IMR-90 (cell line): ENCODE data around the gene USP26. TPM values are rescaled to one million over a fixed set of nuclear protein-coding genes. Genes with fewer than 3 reads are reported as not detected.
"Not testable (repeated sequence)": the region's sequence is repeated elsewhere in the genome, so short reads cannot be mapped to it uniquely, and the experiment has no call there.

Source experiments
- ATAC-seq: fragments of 200-7000 bp; cut with Tn5 transposase; 2 replicates; pipeline ENCODE4 v1.9.1; 2020; ENCODE audit warnings: low read depth, mild to moderate bottlenecking, moderate library complexity
- BruUV-seq: library from RNA; stranded (reverse); fragments of 400-500 nt; replicated peaks from 2 replicates; lab custom pipeline; 2021; lab: Mats Ljungman, UMichigan
- CTCF ChIA-PET: fragments of 300-600 bp; formaldehyde crosslinking; extraction: SDS; loops from one replicate; lab custom pipeline; 2021; ENCODE audit warnings: antibody characterized with exemption; lab: Yijun Ruan, JAX
- POLR2A ChIA-PET: fragments of 300-600 bp; sonication (Branson Sonifier 250); formaldehyde crosslinking; loops from one replicate; lab custom pipeline; 2022; ENCODE audit warnings: antibody characterized with exemption; ENCODE audit not compliant: unreplicated experiment; lab: Charles Lee
- DNase-seq: peaks from one replicate; pipeline ENCODE4 v3.0.0; 2013
- H2AFZ ChIP-seq: replicated peaks from 2 replicates; pipeline ENCODE3; 2013; ENCODE audit warnings: low read length, mild to moderate bottlenecking; ENCODE audit not compliant: poor library complexity
- H2AK5ac ChIP-seq: 2 replicates; pipeline ENCODE4 v1.6.1; 2013; ENCODE audit warnings: low read depth, low read length, inconsistent platforms
- H2AK9ac ChIP-seq: replicated peaks from 2 replicates; pipeline ENCODE3; 2013; ENCODE audit warnings: mild to moderate bottlenecking, low read depth, low read length, moderate library complexity; ENCODE audit not compliant: poor library complexity
- H2BK120ac ChIP-seq: 2 replicates; pipeline ENCODE4 v1.6.1; 2013; ENCODE audit warnings: low read depth, low read length, inconsistent platforms
- H2BK15ac ChIP-seq: 3 replicates; pipeline ENCODE4 v1.6.1; 2013; ENCODE audit warnings: low read depth, low read length, inconsistent platforms
- H2BK20ac ChIP-seq: 2 replicates; pipeline ENCODE4 v1.6.1; 2013; ENCODE audit warnings: low read depth, mild to moderate bottlenecking, inconsistent platforms, low read length, moderate library complexity
- H2BK5ac ChIP-seq: 2 replicates; pipeline ENCODE4 v1.6.1; 2013; ENCODE audit warnings: mild to moderate bottlenecking, low read depth, low read length, inconsistent platforms; ENCODE audit not compliant: poor library complexity, severe bottlenecking
- H3K14ac ChIP-seq: replicated peaks from 2 replicates; pipeline ENCODE4 v1.6.1; 2013; ENCODE audit warnings: low read depth, low read length, inconsistent platforms
- H3K18ac ChIP-seq: 2 replicates; pipeline ENCODE4 v1.6.1; 2013; ENCODE audit warnings: low read depth, low read length, control low read depth
- H3K23ac ChIP-seq: 2 replicates; pipeline ENCODE4 v1.6.1; 2013; ENCODE audit warnings: low read depth, low read length, inconsistent platforms
- H3K27ac ChIP-seq: 2 replicates; pipeline ENCODE4 v1.5.1; 2013; ENCODE audit warnings: mild to moderate bottlenecking, control low read depth, low read length; ENCODE audit not compliant: insufficient read depth
- H3K27me3 ChIP-seq: 2 replicates; pipeline ENCODE4 v1.6.1; 2013; ENCODE audit warnings: low read length; ENCODE audit not compliant: control insufficient read depth, insufficient read depth
- H3K36me3 ChIP-seq: 2 replicates; pipeline ENCODE4 v1.6.1; 2013; ENCODE audit warnings: low read length, mixed read lengths; ENCODE audit not compliant: control insufficient read depth, insufficient read depth
- H3K4ac ChIP-seq: 2 replicates; pipeline ENCODE4 v1.6.1; 2013; ENCODE audit warnings: low read depth, low read length, inconsistent platforms
- H3K4me1 ChIP-seq: 2 replicates; pipeline ENCODE4 v1.6.1; 2013; ENCODE audit warnings: low read length, mixed read lengths; ENCODE audit not compliant: control insufficient read depth, insufficient read depth
- H3K4me2 ChIP-seq: 2 replicates; pipeline ENCODE4 v1.6.1; 2013; ENCODE audit warnings: low read depth, mild to moderate bottlenecking, control low read depth, low read length, moderate library complexity
- H3K4me3 ChIP-seq: 2 replicates; pipeline ENCODE4 v1.5.1; 2013; ENCODE audit warnings: low read depth, mild to moderate bottlenecking, control low read depth, low read length, moderate library complexity; ENCODE audit not compliant: insufficient read depth
- H3K56ac ChIP-seq: 2 replicates; pipeline ENCODE4 v1.6.1; 2013; ENCODE audit warnings: low read length, inconsistent platforms; ENCODE audit not compliant: insufficient read depth; ENCODE audit errors: extremely low read depth
- H3K79me1 ChIP-seq, 2 experiments: 2 replicates each; pipeline ENCODE4 v1.6.1; 2013; ENCODE audit warnings: low read length in 2 of 2, inconsistent platforms in 1 of 2, low read depth in 1 of 2
- H3K9ac ChIP-seq: 2 replicates; pipeline ENCODE4 v1.6.1; 2013; ENCODE audit warnings: low read depth, low read length, control low read depth
- H3K9me1 ChIP-seq: 2 replicates; pipeline ENCODE4 v1.6.1; 2013; ENCODE audit warnings: low read length, inconsistent platforms; ENCODE audit not compliant: insufficient read depth
- H3K9me3 ChIP-seq: 2 replicates; pipeline ENCODE4 v1.6.1; 2013; ENCODE audit warnings: low read length; ENCODE audit not compliant: control insufficient read depth, insufficient read depth
- H4K20me1 ChIP-seq: 2 replicates; pipeline ENCODE4 v1.6.1; 2013; ENCODE audit warnings: low read length, inconsistent platforms; ENCODE audit not compliant: insufficient read depth
- H4K5ac ChIP-seq: 2 replicates; pipeline ENCODE4 v1.6.1; 2013; ENCODE audit warnings: mild to moderate bottlenecking, low read depth, low read length, control low read depth
- H4K8ac ChIP-seq, 2 experiments: 2 replicates each; pipeline ENCODE4 v1.6.1; 2013; ENCODE audit warnings: low read depth in 2 of 2, low read length in 2 of 2, control low read depth in 1 of 2, inconsistent platforms in 1 of 2
- H4K91ac ChIP-seq: 2 replicates; pipeline ENCODE4 v1.6.1; 2013; ENCODE audit warnings: low read depth, low read length, inconsistent platforms; ENCODE audit not compliant: insufficient read depth
- WGBS, 2 experiments: methylation state at CpG; one replicate each; pipeline versions ENCODE4 v1.1.5 to v1.1.7; 2013; ENCODE audit warnings: missing lambda C conversion rate in 2 of 2; ENCODE audit not compliant: insufficient read length in 1 of 2; ENCODE audit errors: extremely low coverage in 2 of 2; 5-methylcytosine and 5-hydroxymethylcytosine counted together
- dilution Hi-C: fragments of 300-500 bp; cut with HindIII; formaldehyde crosslinking; loops from one replicate; pipeline ENCODE4 v1.14.3; 2018; ENCODE audit warnings: low sequenced_read_pairs; ENCODE audit not compliant: unreplicated experiment
- in situ Hi-C: fragments of 300-500 bp; cut with MboI; formaldehyde crosslinking; loops from 3 replicates; pipeline ENCODE4 v1.14.3; 2019; ENCODE audit warnings: low sequenced_read_pairs, inconsistent platforms, mixed read lengths
- intact Hi-C: fragments of 100-400 bp; cut with micrococcal nuclease; formaldehyde crosslinking; loops from 2 replicates; pipeline ENCODE4 v1.10.0; 2022
- polyA plus RNA-seq, 3 experiments: library from polyadenylated mRNA; depleted of rRNA; stranded (reverse); fragments of >200 nt; gene quantifications; 2 replicates each; pipeline ENCODE4 v1.2.3, GENCODE V29; 2012; ENCODE audit warnings: low replicate concordance in 1 of 3
- total RNA-seq: library from RNA; depleted of rRNA; stranded (reverse); fragments of >200 nt; gene quantifications from 2 replicates; pipeline ENCODE4 v1.2.3, GENCODE V29; 2012

USP26 gene
- total and polyA plus RNA-seq, 2 of the 4 experiments (the other 2 are of a cell fraction), result not detected

GRCh38 chrX:133077856-133078255 is 19.1 kb downstream of the USP26 start:
- H4K5ac ChIP-seq, H2BK20ac ChIP-seq, H3K4ac ChIP-seq, H3K79me1 ChIP-seq, DNase-seq, H4K20me1 ChIP-seq, H2BK15ac ChIP-seq, H3K9me1 ChIP-seq, H3K56ac ChIP-seq, H3K9ac ChIP-seq, intact Hi-C loops, H2AFZ ChIP-seq, H3K27me3 ChIP-seq, CTCF ChIA-PET, H3K27ac ChIP-seq, H3K9me3 ChIP-seq, H3K23ac ChIP-seq, H3K4me1 ChIP-seq, POLR2A ChIA-PET, in situ Hi-C loops, H2BK120ac ChIP-seq, H3K14ac ChIP-seq, ATAC-seq, H4K91ac ChIP-seq, H3K4me3 ChIP-seq, H3K36me3 ChIP-seq, H3K18ac ChIP-seq, BruUV-seq, H3K4me2 ChIP-seq, dilution Hi-C loops, H2AK5ac ChIP-seq, H2AK9ac ChIP-seq, H4K8ac ChIP-seq, H2BK5ac ChIP-seq: not testable (repeated sequence)
- 67% methylated on average over 1 of the region's 4 CpGs; no CpG with 5 or more reads in 1 of the 2 experiments for WGBS, 2 experiments
